IgD-negative memory B cell (primary cell): ENCODE measurements around the gene CPNE5. TPM values are rescaled to one million over a fixed set of nuclear protein-coding genes. Genes with fewer than 3 reads are reported as not detected.

Source experiments
- H3K27ac Mint-ChIP-seq, 3 donors: one replicate each; pipeline ENCODE4 v1.8.0; 2020 to 2022; ENCODE audit warnings: mild to moderate bottlenecking in 3 of 3, mixed read lengths in 3 of 3, moderate library complexity in 1 of 3
- H3K27me3 Mint-ChIP-seq: one replicate; pipeline ENCODE4 v1.8.0; 2021; ENCODE audit warnings: mixed read lengths
- H3K36me3 Mint-ChIP-seq: one replicate; pipeline ENCODE4 v1.8.0; 2020; ENCODE audit warnings: mild to moderate bottlenecking, mixed read lengths
- H3K4me1 Mint-ChIP-seq, 3 donors: one replicate each; pipeline ENCODE4 v1.8.0; 2020 to 2022; ENCODE audit warnings: mixed read lengths in 3 of 3, mild to moderate bottlenecking in 1 of 3
- H3K4me3 Mint-ChIP-seq, 4 donors: one replicate each; pipeline ENCODE4 v1.8.0; 2020 to 2022; ENCODE audit warnings: mild to moderate bottlenecking in 4 of 4, mixed read lengths in 4 of 4, moderate library complexity in 3 of 4
- H3K9me3 Mint-ChIP-seq, 3 donors: one replicate each; pipeline ENCODE4 v1.8.0; 2020 to 2021; ENCODE audit warnings: mixed read lengths in 3 of 3, mild to moderate bottlenecking in 1 of 3
- polyA plus RNA-seq: library from polyadenylated mRNA; unstranded; fragments of 300-500 nt; fragmentation: Illumina TruSeq; gene quantifications from one replicate; pipeline ENCODE4 v1.2.3, GENCODE V29; 2021

Gene CPNE5
- polyA plus RNA-seq, 1 donor from 2014 or later, result 280 TPM

DNA sequence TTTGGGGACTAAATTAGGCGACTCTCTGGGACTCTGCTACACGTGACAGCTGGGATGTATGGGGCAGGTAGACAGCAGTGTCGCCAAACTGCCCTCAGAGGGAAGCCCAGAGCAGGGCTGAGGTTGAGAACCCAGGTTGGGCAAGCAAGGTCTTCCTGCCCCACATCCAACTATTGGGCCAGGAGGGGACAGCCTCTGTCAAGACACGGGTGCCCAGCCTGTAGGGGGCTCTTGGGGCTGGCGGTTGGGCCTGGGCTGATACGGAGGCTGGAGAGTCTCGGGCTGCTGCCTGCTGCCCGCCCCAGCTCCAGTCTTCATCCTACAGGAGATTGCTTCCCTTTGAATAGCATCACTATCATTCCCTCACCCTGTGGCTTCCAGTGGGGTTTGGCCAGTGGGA lies 33.3 kb downstream of the CPNE5 start:
- Mint-ChIP-seq H3K36me3 (peaks cover 3% of the 10 kb centered on the region), H3K4me3 (no peak overlapping the region), H3K27ac (no peak overlapping the region), H3K27me3 (peaks cover 8% of the 10 kb centered on the region), H3K9me3 (no peaks in the 10 kb centered on the region), H3K4me1 (no peaks in the 10 kb centered on the region)

DNA sequence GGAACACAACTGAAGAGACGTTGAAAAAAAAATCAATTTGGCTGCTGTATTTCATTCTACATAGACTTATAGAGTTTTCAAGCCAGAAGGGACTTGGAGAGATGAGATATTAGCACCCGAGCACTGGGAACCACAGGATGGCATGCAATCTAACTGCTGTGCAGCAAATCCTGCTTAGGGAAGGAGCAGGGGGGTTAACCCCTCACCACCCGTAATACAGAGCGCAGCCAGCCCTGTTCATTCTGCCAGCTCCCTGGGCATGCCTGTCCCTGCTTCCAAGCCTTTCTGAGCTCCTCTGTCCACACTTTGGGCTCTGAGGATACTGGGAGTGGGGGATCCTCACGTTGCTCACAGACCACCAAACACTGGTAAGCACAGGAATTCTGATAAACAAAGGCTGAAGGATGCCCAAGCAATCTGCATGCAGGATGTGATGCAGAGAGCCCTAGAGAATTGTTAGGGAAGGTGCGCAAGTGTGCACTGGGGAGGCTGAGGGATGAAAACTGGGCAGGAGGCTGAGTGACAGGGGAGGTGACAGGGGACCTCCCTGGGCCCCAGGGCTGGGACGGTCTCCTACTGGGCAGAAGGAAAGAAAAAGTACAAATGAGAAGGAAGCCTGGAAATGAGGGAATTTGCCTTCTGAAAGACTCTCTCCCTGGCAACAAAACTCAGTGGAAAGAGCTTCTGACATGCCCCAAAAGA lies 34.0 kb downstream of the CPNE5 start:
- Mint-ChIP-seq H3K4me3 (peak overlapping the region in 1 of 4 donors; percentile 43), H3K36me3 (peaks cover 3% of the 10 kb centered on the region), H3K9me3 (no peaks in the 10 kb centered on the region), H3K27ac (peak overlapping the region in 1 of 3 donors; percentile 18), H3K27me3 (peaks cover 8% of the 10 kb centered on the region), H3K4me1 (no peaks in the 10 kb centered on the region)

- H3K27ac Mint-ChIP-seq, result no peak overlapping the region
Observed at GRCh38 chr6:36804563-36804962, 34.7 kb downstream of the CPNE5 start.

DNA sequence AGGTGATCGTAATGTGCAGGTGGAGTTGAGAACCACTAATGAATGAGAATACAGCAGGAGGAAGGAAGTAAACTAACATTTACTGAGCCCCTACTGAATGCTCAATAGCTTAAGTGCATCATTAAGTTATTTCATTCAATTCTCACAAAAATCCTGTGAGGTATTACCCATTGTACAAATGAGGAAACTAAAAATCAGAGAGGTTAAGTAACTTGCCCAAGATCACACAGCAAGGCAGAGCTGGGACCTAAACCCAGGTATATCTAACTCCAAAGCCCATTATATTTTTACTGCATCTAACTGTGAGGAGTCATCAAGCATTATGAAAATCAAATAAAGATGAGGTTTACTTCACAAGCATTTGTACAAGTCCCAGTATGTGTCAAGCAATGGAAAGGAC lies 35.3 kb downstream of the CPNE5 start:
- Mint-ChIP-seq H3K4me1 (no peaks in the 10 kb centered on the region), H3K36me3 (peaks cover 3% of the 10 kb centered on the region), H3K27me3 (peaks cover 8% of the 10 kb centered on the region), H3K9me3 (no peaks in the 10 kb centered on the region), H3K4me3 (no peak overlapping the region), H3K27ac (no peak overlapping the region)

More at GRCh38 chr6:36804563-36804962, 34.7 kb downstream of the CPNE5 start:
- H3K9me3 Mint-ChIP-seq, result no peaks in the 10 kb centered on the region
- H3K4me3 Mint-ChIP-seq, result no peak overlapping the region
- peaks cover 3% of the 10 kb centered on the region for H3K36me3 Mint-ChIP-seq
- no peaks in the 10 kb centered on the region for H3K4me1 Mint-ChIP-seq
- peaks cover 8% of the 10 kb centered on the region for H3K27me3 Mint-ChIP-seq

DNA sequence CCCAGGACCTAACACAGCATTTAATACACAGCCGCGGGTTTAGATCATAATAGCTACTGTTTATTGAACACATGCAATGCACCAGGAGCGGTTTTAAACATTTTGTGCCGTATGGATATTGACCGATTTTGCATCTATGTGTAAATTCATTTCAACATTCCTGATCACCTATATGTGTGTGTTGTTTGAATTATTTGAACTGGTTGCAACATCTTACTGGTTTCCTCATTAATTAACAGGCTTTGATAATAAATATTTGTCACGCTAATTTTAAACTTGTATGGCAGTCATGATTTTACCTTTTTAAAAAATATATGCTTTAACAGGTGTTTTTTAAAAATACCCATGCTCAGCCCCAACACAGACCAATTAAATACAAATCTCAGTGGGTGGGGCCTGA lies 35.8 kb downstream of the CPNE5 start:
- Mint-ChIP-seq H3K36me3 (peaks cover 3% of the 10 kb centered on the region), H3K27me3 (peaks cover 8% of the 10 kb centered on the region), H3K27ac (no peak overlapping the region), H3K4me1 (no peaks in the 10 kb centered on the region), H3K4me3 (no peak overlapping the region), H3K9me3 (no peaks in the 10 kb centered on the region)

- H3K27me3 Mint-ChIP-seq, result peaks cover 8% of the 10 kb centered on the region
- no peaks in the 10 kb centered on the region for H3K9me3 Mint-ChIP-seq
- H3K4me3 Mint-ChIP-seq, result no peak overlapping the region
- no peaks in the 10 kb centered on the region for H3K36me3 Mint-ChIP-seq
- no peaks in the 10 kb centered on the region for H3K4me1 Mint-ChIP-seq
- H3K27ac Mint-ChIP-seq, result no peak overlapping the region
Observed at GRCh38 chr6:36800223-36801076, 38.8 kb downstream of the CPNE5 start.

- no peaks in the 10 kb centered on the region for H3K9me3 Mint-ChIP-seq
- H3K36me3 Mint-ChIP-seq, result no peaks in the 10 kb centered on the region
- peaks cover 4% of the 10 kb centered on the region for H3K27me3 Mint-ChIP-seq
- H3K27ac Mint-ChIP-seq, result no peak overlapping the region
- no peak overlapping the region for H3K4me3 Mint-ChIP-seq
- H3K4me1 Mint-ChIP-seq, result no peaks in the 10 kb centered on the region
Observed at GRCh38 chr6:36798852-36799251, 40.4 kb downstream of the CPNE5 start.

GRCh38 chr6:36797653-36798052 lies 41.6 kb downstream of the CPNE5 start:
- no peaks in the 10 kb centered on the region for H3K9me3 Mint-ChIP-seq
- peaks cover 7% of the 10 kb centered on the region for H3K27me3 Mint-ChIP-seq
- no peak overlapping the region for H3K27ac Mint-ChIP-seq
- no peaks in the 10 kb centered on the region for H3K36me3 Mint-ChIP-seq
- H3K4me3 Mint-ChIP-seq, result no peak overlapping the region
- no peaks in the 10 kb centered on the region for H3K4me1 Mint-ChIP-seq

DNA sequence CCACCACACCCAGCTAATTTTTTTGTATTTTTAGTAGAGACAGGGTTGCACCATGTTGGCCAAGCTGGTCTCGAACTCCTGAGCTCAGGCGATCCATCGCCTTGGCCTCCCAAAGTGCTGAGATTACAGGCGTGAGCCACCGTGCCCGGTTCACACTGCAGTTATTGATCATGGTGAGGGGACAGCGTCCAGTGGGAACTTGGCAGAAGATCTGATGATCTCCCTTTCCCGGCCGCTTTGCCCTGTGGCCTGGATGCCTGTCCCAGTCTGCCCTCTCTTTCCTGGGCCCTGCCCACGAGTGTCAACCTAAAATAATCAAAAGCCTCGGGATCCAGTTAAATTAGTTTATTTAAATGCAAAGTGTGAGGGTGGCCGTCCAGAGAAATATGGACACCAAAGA lies 42.2 kb downstream of the CPNE5 start:
- H3K4me3 Mint-ChIP-seq, result no peak overlapping the region
- no peaks in the 10 kb centered on the region for H3K4me1 Mint-ChIP-seq
- no peaks in the 10 kb centered on the region for H3K9me3 Mint-ChIP-seq
- H3K36me3 Mint-ChIP-seq, result no peaks in the 10 kb centered on the region
- H3K27ac Mint-ChIP-seq, result no peak overlapping the region
- peaks cover 7% of the 10 kb centered on the region for H3K27me3 Mint-ChIP-seq

DNA sequence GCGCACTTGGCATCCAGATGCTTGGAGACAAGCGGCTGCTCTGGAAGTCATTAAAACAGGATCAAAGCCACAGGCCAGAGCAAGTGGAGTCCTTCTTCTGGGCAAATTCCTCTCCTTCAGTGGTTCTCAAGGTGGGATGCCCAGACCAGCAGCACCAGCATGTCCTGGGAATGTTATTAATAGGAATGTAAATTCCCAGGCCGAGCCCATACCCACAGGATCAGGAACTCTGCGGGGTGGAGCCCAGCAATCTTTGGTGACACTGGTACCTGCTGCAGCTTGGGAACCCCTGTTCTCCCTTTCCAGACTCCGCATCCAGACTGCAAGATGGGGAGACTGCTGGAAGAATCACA lies 44.6 kb downstream of the CPNE5 start:
- Mint-ChIP-seq H3K36me3 (no peaks in the 10 kb centered on the region), H3K27ac (no peak overlapping the region), H3K27me3 (peaks cover 18% of the 10 kb centered on the region), H3K9me3 (no peaks in the 10 kb centered on the region), H3K4me3 (no peak overlapping the region), H3K4me1 (no peaks in the 10 kb centered on the region)

GRCh38 chr6:36793913-36794712 lies 45.1 kb downstream of the CPNE5 start:
- Mint-ChIP-seq H3K27me3 (peaks cover 21% of the 10 kb centered on the region), H3K27ac (no peak overlapping the region), H3K36me3 (no peaks in the 10 kb centered on the region), H3K4me1 (no peaks in the 10 kb centered on the region), H3K4me3 (no peak overlapping the region), H3K9me3 (no peaks in the 10 kb centered on the region)

DNA sequence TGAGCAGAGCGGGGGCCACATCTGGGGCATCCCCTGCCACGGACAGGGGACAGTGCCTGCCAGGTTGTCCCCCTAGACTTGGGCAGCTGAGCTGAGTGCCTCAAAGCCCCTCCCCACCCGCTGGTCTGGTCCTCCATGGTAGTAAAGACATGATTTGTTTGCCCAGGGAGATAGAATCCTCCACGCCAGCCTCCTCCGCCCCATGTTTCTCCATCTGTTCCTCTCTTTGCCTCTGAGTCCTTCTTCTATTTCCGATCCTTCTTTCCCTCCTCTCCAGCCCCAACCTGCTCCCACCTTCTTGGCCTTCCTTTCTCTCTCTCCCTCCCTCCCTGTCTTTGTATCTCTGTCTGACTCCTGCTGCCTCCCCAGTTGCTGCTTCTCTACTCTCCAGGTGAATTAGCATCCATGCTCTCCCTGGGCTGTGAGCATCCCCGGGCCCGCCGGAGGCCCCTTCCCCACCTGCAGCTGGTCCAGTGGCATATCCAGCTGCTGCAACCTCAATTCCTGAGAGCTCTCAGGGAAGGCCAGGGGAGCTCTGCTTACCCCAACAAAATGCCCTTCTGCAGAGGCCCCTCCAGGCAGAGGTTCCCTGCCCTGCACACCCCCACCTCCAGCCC lies 45.8 kb downstream of the CPNE5 start:
- Mint-ChIP-seq H3K36me3 (no peaks in the 10 kb centered on the region), H3K27ac (no peak overlapping the region), H3K4me3 (peak overlapping the region in 1 of 4 donors; percentile 17), H3K9me3 (no peaks in the 10 kb centered on the region), H3K4me1 (no peaks in the 10 kb centered on the region), H3K27me3 (peaks cover 21% of the 10 kb centered on the region)

DNA sequence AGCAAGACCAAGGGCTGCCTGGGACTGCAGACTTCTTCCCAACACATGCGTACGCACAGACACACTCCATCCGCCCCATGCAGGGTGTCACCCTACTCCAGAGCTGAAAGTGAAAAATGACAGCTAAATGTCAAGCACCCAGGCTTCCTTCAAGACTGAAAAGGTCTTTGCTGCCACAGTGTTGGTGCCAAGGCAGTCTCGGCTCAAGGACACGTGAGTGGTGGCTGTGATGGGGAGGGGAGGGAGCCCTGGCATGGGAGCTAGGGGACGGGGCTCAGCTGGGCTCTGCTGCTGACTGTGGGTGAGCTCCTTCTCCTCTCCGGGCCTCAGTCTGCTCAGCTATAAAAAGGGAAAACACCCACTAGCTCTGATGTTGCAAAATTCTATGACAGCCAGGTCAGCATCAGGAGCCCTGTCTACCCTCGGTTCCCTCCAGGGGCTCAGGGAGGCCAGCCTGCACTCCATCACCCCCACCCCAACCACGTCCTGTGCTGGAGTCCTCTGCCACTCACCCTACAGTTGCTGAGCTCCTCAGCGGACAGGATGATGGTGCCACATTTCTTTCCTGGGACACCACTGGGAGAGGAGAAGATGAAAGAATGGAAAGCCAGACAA lies 47.6 kb downstream of the CPNE5 start:
- H3K27me3 Mint-ChIP-seq, result peaks cover 29% of the 10 kb centered on the region
- H3K9me3 Mint-ChIP-seq, result no peaks in the 10 kb centered on the region
- H3K4me3 Mint-ChIP-seq, result no peak overlapping the region
- no peak overlapping the region for H3K27ac Mint-ChIP-seq
- H3K36me3 Mint-ChIP-seq, result no peaks in the 10 kb centered on the region
- no peaks in the 10 kb centered on the region for H3K4me1 Mint-ChIP-seq

DNA sequence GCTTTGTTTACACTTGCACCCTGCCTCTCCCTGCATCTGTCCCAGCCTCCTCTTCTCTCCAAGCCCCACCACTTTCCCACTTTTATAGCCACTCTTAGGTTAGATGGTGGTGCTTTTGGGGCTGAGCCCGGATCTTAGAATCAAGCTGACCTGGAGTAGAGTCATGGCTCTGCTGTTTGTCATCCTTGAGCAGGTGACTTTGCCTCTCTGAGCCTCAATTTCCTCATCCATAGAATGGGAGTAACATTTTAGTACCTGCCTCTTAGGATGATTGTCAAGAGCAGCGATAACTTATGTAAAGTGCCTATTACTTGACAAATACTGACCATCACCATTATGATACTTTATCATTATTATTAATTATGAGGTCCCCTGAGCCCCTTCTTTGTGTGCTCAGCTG lies 48.2 kb downstream of the CPNE5 start:
- no peak overlapping the region for H3K4me3 Mint-ChIP-seq
- H3K4me1 Mint-ChIP-seq, result no peaks in the 10 kb centered on the region
- H3K27me3 Mint-ChIP-seq, result peaks cover 29% of the 10 kb centered on the region
- no peaks in the 10 kb centered on the region for H3K9me3 Mint-ChIP-seq
- no peaks in the 10 kb centered on the region for H3K36me3 Mint-ChIP-seq
- H3K27ac Mint-ChIP-seq, result no peak overlapping the region
